HEK293T (cell line): ENCODE results near the gene KBTBD4.

ENCODE experiments used
- BHLHE40 ChIP-seq: fragments of 450-650 bp; IDR thresholded peaks from 2 replicates; pipeline ENCODE4 v1.6.1; 2016; ENCODE audit warnings: mild to moderate bottlenecking, moderate library complexity, borderline replicate concordance
- CTBP1 ChIP-seq: fragments of 450-650 bp; IDR thresholded peaks from 2 replicates; pipeline ENCODE4 v1.6.1; 2016; ENCODE audit warnings: borderline replicate concordance
- L3MBTL2 ChIP-seq: fragments of 450-650 bp; conservative IDR thresholded peaks from 2 replicates; pipeline ENCODE4 v1.6.1; 2016; ENCODE audit warnings: mild to moderate bottlenecking
- LEF1 ChIP-seq: fragments of 450-650 bp; IDR thresholded peaks from 2 replicates; pipeline ENCODE4 v1.6.1; 2017; ENCODE audit warnings: mild to moderate bottlenecking, borderline replicate concordance
- NFRKB ChIP-seq: fragments of 450-650 bp; IDR thresholded peaks from 2 replicates; pipeline ENCODE4 v1.6.1; 2016; ENCODE audit warnings: mild to moderate bottlenecking, moderate library complexity
- PKNOX1 ChIP-seq: fragments of 450-650 bp; IDR thresholded peaks from 2 replicates; pipeline ENCODE4 v1.6.1; 2016
- SP1 ChIP-seq: fragments of 450-650 bp; IDR thresholded peaks from 2 replicates; pipeline ENCODE4 v1.6.1; 2017
- TARDBP ChIP-seq: fragments of 450-650 bp; IDR thresholded peaks from 2 replicates; pipeline ENCODE4 v1.6.1; 2016

GRCh38 chr11:47560426-47560825, 18.3 kb downstream of the KBTBD4 start:
- TF ChIP-seq TARDBP (no peak), LEF1 (no peak), SP1 (no peak), PKNOX1 (no peak), BHLHE40 (no peak), L3MBTL2 (no peak), NFRKB (no peak), CTBP1 (no peak)
